ENCODE results near the gene SLC18A3. TPM values are rescaled to one million over a fixed set of nuclear protein-coding genes. Genes with fewer than 3 reads are reported as not detected.
A peak's percentile ranks its signal among the peaks of the same experiment; 100 is the strongest.

Gene SLC18A3
- total RNA-seq, 1 experiment from 2014 or later: not detected

DNA sequence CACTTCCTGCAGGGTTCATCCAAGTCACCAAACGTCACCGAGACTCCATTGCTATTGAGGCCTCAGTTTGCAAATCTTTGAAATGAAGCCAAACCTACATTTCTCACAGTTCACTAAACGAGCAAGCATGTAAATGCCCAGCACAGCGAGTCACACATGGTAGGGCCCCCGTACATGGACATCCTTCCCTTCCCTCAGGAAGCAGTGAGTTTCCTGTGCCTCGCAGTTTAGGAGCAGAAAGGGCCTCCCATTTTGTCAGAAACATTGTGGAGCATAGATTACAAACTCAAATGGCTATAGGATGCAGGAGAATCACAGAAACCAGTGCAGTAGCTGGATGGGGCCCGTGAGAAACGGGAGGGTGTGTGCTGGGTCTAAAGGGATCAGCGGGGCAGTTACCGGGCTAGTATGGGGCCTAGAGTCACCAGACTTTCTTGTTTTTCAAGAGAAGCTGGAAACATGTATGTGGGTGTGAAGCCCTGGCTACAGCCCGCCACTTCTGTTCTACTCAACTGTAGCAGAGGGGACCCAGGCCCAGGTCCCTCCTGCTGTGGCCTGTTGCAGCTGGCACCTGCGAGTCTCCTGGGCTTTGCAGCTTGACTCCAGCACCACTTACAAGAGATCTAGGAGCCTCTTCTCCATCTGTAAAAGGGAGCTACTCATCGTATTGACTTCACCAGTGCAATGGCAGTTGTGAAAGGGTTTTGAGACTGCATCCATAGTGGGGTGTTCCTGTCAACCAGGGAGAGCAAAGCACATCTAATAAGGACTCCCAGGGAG is 14.2 kb upstream of the SLC18A3 start:
- no peak for DNase-seq (ENCODE audit: extremely low read depth, low read depth)

DNA sequence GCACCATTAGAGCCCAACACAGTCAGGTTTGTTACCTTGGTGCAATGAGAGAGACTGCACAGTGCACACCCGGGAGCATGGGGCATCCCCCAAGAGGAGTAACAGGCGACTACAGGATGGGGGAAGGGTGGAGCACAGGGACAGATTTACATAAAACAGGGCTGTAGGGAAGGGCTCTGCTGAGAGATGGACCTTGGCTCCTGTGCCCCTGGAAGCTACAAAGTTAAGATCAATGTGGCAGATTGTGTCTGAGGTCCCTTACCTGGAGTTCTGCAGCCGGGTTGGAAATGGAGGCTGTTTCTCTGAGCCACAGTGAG is 13.7 kb upstream of the SLC18A3 start:
- no peak for DNase-seq (ENCODE audit: extremely low read depth, low read depth)

DNA sequence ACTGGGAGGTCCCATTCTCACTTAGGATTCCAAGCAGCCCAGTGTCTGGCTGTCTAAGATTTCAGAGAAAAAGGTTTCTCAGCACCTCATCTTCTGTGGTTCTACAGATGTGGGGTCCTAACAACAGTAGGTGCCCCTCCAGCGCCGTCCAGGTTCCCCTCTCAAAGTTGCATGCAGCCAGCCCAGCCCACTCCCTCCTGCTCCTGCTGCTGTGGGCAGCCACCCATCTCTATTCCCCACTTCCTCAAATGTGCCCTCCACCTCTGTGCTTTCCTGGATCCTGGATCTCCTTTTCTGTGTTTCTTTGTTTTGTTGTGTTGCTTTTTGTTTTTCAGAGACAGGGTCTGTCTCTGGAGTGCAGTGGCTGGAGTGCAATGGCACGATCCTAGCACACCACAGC is 13.3 kb upstream of the SLC18A3 start:
- DNase-seq (ENCODE audit: extremely low read depth, low read depth): no peak

DNA sequence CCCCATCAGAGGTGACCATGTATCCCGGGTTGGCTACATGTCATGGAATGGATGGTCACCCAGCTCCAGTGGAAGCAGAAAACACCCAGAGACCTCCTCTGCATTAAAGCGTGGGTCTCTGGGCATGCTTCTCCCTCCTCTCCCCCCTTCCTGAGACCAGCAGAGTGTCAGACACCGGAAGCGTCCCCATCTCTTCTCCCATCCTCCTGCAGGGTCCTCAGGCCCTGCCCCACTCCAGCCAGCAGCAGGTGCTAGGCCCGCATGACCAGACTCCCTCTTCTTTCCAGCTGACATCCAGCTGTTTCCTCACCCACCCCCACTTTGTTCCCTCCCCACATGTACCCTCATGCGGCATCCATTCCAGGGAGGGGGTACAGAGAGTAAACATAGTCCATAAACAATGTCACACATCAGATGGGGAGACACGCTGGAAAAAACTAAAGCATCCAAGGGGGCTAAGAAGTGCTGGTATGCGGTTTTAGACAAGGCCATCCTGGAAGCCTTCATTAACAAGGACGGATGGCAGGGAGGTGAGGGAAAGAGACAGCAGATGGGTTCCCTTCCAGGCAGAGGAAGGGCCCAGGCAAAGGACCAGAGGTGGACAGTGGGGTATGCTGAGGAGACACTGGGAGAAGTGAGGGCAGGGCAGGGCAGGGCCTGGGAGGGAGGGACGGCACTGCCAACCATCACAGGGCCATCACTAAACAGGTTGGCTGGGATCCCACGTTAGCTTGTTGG is 12.5 kb upstream of the SLC18A3 start:
- DNase-seq (ENCODE audit: extremely low read depth, low read depth): no peak

DNA sequence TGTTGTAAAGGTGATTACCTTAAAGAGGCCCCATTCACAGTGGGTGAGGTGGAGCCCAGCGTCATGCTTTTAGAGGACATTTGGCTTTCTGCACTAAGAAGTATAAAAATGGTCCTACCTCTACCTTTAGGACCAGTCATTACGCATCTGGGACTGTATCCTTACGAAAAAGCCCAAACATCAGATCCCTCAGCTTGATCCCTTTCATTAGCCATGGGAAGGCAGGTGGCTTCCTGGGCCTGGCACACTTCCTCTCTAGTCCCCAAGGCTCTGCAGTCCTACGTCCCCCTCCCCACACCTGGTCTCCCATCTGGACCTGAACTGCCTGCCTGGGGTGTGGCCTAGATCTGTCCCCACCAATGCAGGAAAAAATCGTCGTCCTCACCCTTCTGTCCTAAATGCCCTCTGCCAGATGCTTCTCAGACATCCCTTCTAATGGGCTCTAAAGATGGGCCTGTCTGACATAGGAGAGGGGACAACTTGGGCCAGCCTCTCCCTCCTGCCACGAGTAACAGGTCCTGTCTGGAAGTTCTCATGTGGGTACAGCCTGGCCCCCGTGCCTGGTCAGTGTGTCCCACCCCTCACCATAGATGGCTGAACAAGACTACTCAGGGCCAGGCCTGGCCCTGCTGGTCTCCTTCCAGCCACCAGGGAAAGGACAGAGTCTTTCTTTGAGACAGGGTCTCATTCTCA is 11.8 kb upstream of the SLC18A3 start:
- no peak for DNase-seq (ENCODE audit: extremely low read depth, low read depth)

DNA sequence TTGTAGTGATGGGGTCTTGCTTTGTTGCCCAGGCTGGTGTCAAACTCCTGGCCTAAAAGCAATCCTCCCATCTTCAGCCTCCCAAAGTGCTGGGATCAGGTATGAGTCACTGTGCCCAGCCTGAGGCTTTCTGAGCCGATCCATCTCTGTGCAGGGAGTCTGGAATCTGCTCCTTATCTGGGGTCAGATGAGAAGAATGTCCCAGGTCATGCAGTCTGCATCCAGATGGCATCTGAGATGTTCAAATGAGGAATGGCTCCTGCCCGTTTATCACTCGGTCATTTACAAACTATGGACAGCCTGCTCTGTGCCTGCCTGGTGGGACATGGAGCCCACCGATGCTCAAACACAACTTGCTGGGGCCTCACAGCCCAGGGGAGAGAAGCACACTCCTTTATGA is 11.1 kb upstream of the SLC18A3 start:
- no peak for DNase-seq (ENCODE audit: extremely low read depth, low read depth)

DNA sequence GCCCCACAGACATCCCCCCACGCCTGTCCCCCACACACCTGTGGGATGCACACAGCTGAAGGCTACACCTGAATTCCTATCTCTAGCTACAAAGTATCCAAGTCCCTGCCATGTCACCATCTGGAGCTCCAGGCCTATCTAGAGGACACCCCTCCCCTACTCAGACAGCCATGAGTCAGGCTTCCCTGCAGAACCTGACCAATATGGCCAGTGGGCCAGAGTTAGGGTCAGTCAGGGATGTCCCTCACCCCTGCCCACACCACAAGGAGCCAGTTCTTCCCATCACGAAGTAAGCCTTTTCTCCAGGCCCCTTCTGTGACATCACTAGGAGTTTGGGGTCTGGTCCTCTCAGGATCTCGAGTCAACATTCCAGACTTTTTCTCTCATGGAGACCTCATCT is 10.6 kb upstream of the SLC18A3 start:
- DNase-seq (ENCODE audit: extremely low read depth, low read depth): no peak

DNA sequence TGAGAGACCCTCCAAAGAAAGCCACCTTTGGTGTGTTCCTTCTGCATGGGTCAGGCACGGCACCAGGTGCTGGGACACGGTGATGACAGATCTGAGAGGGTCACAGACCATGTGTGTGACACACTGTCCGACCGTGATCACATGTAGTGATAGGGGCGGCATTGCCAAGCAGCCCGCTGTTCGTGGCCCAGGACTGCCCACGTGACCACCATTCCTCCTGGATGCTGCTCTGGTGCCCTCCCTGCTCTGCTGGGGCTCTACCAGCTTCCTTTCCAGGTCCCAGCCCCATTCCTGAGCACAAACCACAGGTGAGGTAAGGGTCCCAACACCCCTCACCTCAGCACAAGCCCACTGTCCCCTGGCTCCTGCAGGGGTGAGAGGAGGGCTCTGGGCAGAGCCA is 10.1 kb upstream of the SLC18A3 start:
- DNase-seq (ENCODE audit: extremely low read depth, low read depth): no peak

DNA sequence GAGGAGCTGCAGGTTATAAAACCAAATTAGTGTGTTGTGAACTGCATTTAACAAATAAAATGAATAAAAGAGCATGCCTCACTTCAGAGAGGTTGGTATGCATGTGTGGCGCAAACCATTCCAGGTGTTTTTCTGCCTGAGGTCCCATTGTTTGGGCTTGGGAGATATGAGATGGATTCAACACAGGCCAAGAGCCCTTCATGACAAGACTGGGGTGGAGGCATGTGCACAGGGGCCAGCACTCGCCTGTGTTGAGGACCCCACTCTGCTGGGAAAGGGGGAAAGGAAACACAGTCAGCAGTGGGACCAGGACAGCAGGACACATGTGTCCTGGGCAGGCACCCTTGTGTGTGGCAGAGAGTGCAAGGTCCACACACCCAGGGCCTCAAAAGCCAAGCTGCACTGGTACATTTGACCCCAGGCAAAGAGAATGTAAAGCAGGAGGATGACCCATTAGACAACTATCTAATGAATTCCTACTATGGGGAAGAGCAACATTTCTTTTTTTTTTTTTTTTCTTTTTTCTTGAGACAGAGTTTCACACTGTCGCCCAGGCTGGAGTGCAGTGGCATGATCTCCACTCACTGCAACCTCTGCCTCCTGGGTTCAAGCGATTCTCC is 9.2 kb upstream of the SLC18A3 start:
- DNase-seq (ENCODE audit: extremely low read depth, low read depth): no peak

DNA sequence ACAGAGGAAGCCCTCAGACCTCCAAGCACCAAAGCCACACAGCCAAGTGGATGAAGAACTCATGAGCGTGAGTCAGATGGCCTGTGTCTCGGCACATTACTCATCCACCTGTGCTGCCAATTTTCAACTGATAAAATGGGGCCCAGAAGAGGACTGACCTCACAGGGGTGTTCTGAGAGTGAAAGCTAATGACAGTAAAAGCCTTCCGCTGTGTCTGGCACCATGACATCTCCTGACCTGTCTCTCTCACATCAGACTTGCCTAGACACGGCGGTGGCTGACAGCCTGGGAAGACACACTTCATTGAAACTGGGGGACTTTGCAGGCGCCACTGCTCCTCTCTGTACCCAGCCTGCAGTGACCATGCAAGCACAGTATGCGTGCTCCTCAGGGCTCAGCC is 8.3 kb upstream of the SLC18A3 start:
- DNase-seq (ENCODE audit: extremely low read depth, low read depth): no peak

DNA sequence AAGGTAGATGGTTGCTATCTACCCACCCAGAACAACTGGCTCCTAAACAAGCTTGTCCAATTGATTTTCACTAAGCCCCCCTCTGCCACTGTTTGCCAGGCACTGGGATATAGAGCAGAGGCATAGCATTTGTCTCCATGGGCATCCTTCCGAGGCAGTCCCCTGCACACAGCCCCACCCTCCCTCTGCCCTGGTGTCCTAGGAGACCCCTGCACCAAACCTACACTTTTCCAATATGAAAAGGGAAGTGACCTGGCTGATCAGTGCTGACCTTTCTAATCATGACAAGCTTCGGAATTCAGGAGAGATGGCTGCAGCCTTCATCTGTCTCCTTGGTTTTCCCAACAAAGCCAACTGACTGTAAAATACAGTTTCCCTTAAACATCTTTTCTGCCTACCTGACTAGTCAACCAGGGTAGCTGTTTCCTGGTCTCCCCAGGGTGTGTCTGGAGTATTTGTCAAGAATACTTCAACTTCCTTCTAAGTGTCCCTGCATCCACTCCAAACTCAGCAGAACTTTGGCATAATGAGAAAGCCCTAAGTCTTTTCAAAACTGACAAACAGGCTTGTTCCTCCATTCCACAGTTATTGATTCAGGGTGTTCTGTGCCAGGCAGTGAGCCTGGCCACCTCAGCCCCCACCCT is 7.6 kb upstream of the SLC18A3 start:
- DNase-seq (ENCODE audit: extremely low read depth, low read depth): no peak

DNA sequence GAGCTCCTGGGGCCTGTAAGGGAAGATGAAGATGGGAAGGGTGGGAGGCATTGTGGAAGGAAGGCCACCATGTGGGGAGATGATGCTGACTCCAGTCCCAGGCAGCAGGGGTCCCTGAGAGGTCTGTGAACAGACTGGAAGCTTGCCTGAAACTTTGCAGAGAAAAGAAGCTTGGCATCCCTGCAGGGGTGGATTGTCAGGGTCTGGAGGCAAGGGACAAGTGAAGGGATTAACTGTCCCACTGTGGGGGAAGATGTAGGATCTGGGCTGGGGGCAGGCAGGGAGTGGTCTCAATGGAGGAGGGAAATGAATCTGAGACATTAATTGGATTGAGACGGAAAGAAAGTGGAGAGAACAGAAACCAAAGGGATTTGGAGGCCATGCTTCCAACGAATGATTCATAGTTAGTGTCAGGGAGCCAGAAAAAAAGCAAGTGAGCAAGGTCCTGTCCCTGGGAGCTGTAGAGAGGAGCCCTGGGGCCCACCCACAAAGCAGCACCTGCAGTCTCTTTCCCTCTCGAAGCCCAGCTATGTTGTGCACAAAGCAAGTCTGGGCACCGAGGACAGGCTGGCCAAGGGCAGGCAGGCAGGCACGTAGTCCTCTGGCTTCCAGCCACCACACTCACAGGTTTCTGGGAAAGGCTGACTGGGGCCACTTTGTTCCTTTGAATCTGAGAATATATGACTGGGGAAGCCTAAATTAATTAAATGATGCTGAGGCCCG is 4.7 kb upstream of the SLC18A3 start:
- DNase-seq (ENCODE audit: extremely low read depth, low read depth): no peak

DNA sequence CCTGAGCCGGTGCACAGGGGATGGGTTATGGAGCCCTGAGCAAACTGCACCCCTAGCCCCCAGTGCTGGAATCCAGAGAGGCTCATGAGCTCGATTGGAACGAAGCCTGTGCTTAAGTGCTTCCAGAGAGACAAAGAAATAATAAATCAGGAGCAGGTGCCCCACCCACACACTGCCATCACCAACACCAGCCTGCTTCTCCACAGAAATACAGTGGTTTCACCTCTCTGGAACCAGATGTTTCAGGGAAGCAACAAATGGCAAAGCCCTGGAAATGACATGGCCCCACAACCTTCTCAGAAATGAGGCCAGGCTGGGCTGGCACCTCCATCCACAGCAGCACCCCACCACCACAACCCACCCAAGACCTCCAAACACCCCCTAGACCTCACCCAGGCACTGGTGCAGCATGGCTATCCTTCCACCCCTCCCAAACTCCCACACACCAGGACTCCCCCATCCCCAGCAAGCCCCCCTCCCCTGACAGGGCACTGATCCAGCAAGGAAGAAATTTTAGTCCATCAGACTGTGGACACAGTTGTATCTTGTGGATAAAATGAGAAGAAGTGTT is 4.1 kb upstream of the SLC18A3 start:
- no peak for DNase-seq (ENCODE audit: extremely low read depth, low read depth)

DNA sequence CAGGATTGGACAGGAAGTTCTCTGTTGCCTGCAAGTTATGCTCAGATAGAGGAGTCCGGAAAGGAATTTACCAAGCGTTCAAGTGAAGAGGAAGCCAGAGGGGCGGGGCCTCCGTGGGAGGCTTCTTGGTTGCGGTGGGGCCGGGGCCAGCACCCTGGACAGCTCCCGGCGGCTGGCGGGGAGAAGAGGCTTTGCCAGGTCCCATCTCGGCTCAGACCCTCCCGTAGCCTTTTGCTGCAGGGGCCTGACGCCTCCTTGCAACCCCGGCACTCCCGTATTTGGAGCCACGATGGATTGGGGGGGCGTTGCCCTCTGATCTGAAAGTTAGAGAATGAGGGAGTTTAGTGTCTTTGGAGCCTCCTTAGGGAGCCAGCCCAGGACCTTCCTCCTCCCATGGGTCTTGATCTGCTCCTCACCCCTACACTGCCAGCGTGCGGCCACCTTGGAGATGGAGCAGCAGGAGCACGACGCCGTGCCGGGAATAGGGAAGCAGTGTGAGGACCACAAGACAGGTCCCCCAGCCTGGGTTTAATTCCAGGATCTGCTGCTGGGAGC is 3.1 kb upstream of the SLC18A3 start:
- DNase-seq (ENCODE audit: extremely low read depth, low read depth): peak; percentile 41

DNA sequence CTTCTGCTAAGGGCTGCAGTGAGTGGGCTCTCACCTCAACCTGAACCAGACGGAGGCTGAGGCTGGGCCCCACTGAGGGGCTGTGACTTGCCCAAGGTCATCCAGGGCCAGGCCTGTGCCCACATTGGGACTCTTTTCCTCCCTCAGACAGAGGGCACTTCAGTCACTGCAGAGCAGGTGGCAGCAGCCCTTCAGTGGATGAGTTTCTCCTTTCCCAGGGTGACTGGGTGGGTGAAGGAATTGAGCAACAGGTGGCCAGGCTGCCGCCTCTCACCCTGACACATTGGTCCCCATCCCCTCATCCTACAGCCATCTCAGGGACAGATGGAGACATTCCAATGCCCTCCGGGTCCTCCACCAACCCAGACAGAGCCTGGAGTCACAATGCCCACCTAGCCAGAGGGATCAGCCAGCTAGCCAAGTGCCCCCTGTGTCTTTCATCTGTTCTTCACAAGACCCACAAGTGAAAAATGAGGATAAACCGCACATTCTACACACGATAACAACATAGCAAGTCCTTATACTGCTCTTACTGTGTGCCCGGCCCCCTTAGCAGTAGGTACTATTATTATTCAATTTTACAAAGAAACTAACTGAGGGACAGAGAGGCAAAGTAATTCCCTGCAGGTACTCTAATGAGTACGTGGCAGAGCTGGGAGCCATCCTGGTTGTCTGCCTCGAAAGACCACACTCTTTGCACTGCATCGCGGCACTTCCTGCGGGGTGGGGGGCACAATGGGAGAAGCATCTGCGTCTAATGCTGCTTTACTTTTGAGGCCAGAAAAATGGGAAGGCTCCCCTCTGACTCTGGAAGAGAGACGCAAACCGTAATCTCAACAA is 1.7 kb upstream of the SLC18A3 start:
- DNase-seq (ENCODE audit: extremely low read depth, low read depth): no peak

DNA sequence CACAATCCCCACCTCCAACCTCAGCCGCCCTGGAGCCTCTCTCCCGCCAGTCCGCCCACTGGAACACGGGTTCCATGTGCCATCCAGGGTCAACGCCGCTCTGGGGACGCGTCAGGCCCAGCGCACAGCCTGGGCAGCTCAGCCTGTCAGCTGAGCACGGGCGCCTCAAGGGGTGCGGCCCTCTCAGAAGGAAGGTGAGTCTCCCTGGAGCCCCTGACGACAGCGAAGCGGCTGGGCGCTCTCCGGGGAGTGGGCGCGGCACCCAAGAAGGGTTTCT is 1.2 kb upstream of the SLC18A3 start:
- DNase-seq (ENCODE audit: extremely low read depth, low read depth): no peak

DNA sequence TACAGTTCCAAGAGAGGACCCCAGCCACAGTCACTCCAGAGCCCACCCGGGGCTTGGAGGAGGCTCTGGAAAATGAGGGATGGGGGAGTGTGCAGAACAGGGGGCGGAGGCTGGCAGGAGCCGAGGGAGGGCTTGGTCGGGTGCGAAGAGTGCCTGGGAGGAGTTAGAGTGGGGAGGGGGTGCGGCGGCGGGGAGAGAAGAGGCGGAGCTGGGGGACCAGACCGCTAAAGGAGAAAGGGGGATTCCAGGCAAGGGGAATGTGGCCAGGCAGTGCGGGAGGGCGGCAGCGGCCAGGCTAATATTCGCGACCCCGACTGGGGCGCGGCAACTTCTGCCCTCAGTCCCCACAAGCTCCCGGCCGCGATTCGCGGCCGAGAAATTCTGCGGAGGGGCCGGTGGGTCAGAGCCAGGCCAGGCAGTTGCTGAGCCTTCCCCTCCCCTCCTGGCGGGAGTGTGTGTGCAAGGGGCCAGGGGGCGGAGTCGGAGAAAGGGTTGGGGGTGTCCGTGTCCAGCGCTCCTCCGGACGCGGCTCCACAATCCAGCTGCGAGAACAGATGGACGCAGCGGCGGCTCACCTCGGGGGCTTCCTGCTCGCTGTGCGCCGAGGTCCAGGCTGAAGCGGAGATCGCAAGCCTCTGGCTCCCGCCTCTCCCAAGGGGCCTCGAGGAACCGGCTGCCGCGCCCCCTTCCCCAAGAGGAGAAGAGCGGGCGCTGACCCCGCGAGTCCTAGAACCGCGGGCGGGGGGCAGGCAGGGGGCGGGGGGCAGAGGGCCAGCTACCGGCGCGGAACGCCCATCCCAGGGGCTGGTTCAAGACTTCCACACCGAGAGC is 612 bp upstream of the SLC18A3 start:
- DNase-seq (ENCODE audit: extremely low read depth, low read depth): no peak
